H9 (cell line): ENCODE measurements around the gene MCF2L2. TPM values are rescaled to one million over a fixed set of nuclear protein-coding genes. Genes with fewer than 3 reads are reported as not detected.

Experiments used
- DNase-seq: peaks from one replicate; pipeline ENCODE4 v3.0.0-alpha.2; 2017
- H2AFZ ChIP-seq: one replicate; pipeline ENCODE4 v1.6.1; 2013; ENCODE audit warnings: mild to moderate bottlenecking, low read length, control low read depth, moderate library complexity
- H2AK5ac ChIP-seq: 2 replicates; pipeline ENCODE4 v1.6.1; 2013; ENCODE audit warnings: low read length, control low read depth, mixed read lengths; ENCODE audit not compliant: insufficient read length
- H2BK120ac ChIP-seq: one replicate; pipeline ENCODE4 v1.6.1; 2013; ENCODE audit warnings: low read depth, mild to moderate bottlenecking, low read length, control low read depth, inconsistent platforms; ENCODE audit not compliant: poor library complexity, severe bottlenecking
- H2BK12ac ChIP-seq: 2 replicates; pipeline ENCODE4 v1.6.1; 2013; ENCODE audit warnings: low read length, control low read depth, mixed read lengths, low read depth; ENCODE audit not compliant: insufficient read length
- H2BK15ac ChIP-seq: 2 replicates; pipeline ENCODE4 v1.6.1; 2013; ENCODE audit warnings: low read depth, low read length, control low read depth
- H2BK20ac ChIP-seq: one replicate; pipeline ENCODE4 v1.6.1; 2013; ENCODE audit warnings: low read depth, mild to moderate bottlenecking, low read length, control low read depth, inconsistent platforms; ENCODE audit not compliant: poor library complexity, severe bottlenecking
- H2BK5ac ChIP-seq: 2 replicates; pipeline ENCODE4 v1.6.1; 2013; ENCODE audit warnings: low read length, control low read depth, mixed read lengths; ENCODE audit not compliant: insufficient read length
- H3K14ac ChIP-seq: 2 replicates; pipeline ENCODE4 v1.6.1; 2013; ENCODE audit warnings: low read length, control low read depth; ENCODE audit not compliant: insufficient read depth
- H3K18ac ChIP-seq: 2 replicates; pipeline ENCODE4 v1.6.1; 2013; ENCODE audit warnings: low read depth, mild to moderate bottlenecking, mixed read lengths, low read length, control low read depth; ENCODE audit not compliant: insufficient read length
- H3K23ac ChIP-seq: 2 replicates; pipeline ENCODE4 v1.6.1; 2013; ENCODE audit warnings: low read length, control low read depth, mixed read lengths, low read depth; ENCODE audit not compliant: insufficient read length
- H3K23me2 ChIP-seq: 2 replicates; pipeline ENCODE4 v1.6.1; 2013; ENCODE audit warnings: low read depth, mild to moderate bottlenecking, mixed read lengths, low read length, control low read depth; ENCODE audit not compliant: insufficient read length, poor library complexity, severe bottlenecking
- H3K27ac ChIP-seq: 2 replicates; pipeline ENCODE4 v1.5.1; 2013; ENCODE audit warnings: low read length, control low read depth, mixed read lengths, low read depth; ENCODE audit not compliant: insufficient read length
- H3K27me3 ChIP-seq: 2 replicates; pipeline ENCODE4 v1.6.1; 2013; ENCODE audit warnings: low read length, control low read depth, inconsistent platforms; ENCODE audit not compliant: insufficient read depth
- H3K4ac ChIP-seq: 2 replicates; pipeline ENCODE4 v1.6.1; 2013; ENCODE audit warnings: low read depth, mild to moderate bottlenecking, control low read depth, inconsistent platforms, low read length, moderate library complexity
- H3K4me1 ChIP-seq: 2 replicates; pipeline ENCODE4 v1.6.1; 2013; ENCODE audit warnings: low read length, control low read depth, inconsistent platforms; ENCODE audit not compliant: insufficient read depth
- H3K4me2 ChIP-seq: 2 replicates; pipeline ENCODE4 v1.6.1; 2013; ENCODE audit warnings: low read length, control low read depth, mixed read lengths; ENCODE audit not compliant: insufficient read length, insufficient read depth
- H3K56ac ChIP-seq: 2 replicates; pipeline ENCODE4 v1.6.1; 2013; ENCODE audit warnings: low read depth, mild to moderate bottlenecking, mixed read lengths, low read length, control low read depth; ENCODE audit not compliant: insufficient read length
- H3K79me1 ChIP-seq: 2 replicates; pipeline ENCODE4 v1.6.1; 2013; ENCODE audit warnings: low read depth, mild to moderate bottlenecking, moderate library complexity, low read length, control low read depth, inconsistent platforms; ENCODE audit not compliant: insufficient read depth, poor library complexity, severe bottlenecking
- H3K79me2 ChIP-seq: 2 replicates; pipeline ENCODE4 v1.6.1; 2013; ENCODE audit warnings: low read length, control low read depth, inconsistent platforms; ENCODE audit not compliant: insufficient read depth
- H3K9ac ChIP-seq: 2 replicates; pipeline ENCODE4 v1.6.1; 2013; ENCODE audit warnings: low read length, control low read depth, mixed read lengths; ENCODE audit not compliant: insufficient read length; ENCODE audit errors: extremely low read depth
- H3K9me3 ChIP-seq: one replicate; pipeline ENCODE4 v1.6.1; 2013; ENCODE audit warnings: low read depth, low read length, inconsistent platforms; ENCODE audit not compliant: control insufficient read depth
- H3T11ph ChIP-seq: one replicate; pipeline ENCODE4 v1.6.1; 2013; ENCODE audit warnings: mild to moderate bottlenecking, low read length, control low read depth, inconsistent platforms
- H4K20me1 ChIP-seq: one replicate; pipeline ENCODE4 v1.6.1; 2013; ENCODE audit not compliant: control insufficient read depth, insufficient read length, insufficient read depth
- H4K5ac ChIP-seq: 2 replicates; pipeline ENCODE4 v1.6.1; 2013; ENCODE audit warnings: low read depth, mild to moderate bottlenecking, mixed read lengths, low read length, control low read depth; ENCODE audit not compliant: insufficient read length
- H4K8ac ChIP-seq: replicated peaks from 2 replicates; pipeline ENCODE4 v1.6.1; 2013; ENCODE audit warnings: low read length, control low read depth, mixed read lengths, low read depth; ENCODE audit not compliant: insufficient read length
- H4K91ac ChIP-seq: 2 replicates; pipeline ENCODE4 v1.6.1; 2013; ENCODE audit warnings: low read depth, mild to moderate bottlenecking, moderate library complexity, mixed read lengths, low read length, control low read depth; ENCODE audit not compliant: insufficient read length
- H3K27ac Mint-ChIP-seq, 3 experiments: 2 replicates in 2 of 3; 3 replicates in 1 of 3; pipeline ENCODE4 v1.8.0; 2020 to 2021; ENCODE audit warnings: mixed read lengths in 3 of 3, mild to moderate bottlenecking in 1 of 3, moderate library complexity in 1 of 3
- H3K27me3 Mint-ChIP-seq: 2 replicates; pipeline ENCODE4 v1.8.0; 2021; ENCODE audit warnings: low read depth, mild to moderate bottlenecking, moderate library complexity, mixed read lengths
- H3K36me3 Mint-ChIP-seq, 3 experiments: 2 replicates in 2 of 3; 3 replicates in 1 of 3; pipeline ENCODE4 v1.8.0; 2020 to 2021; ENCODE audit warnings: low read depth in 3 of 3, mixed read lengths in 3 of 3; ENCODE audit not compliant: insufficient read depth in 1 of 3
- H3K4me1 Mint-ChIP-seq, 2 experiments: 2 replicates each; pipeline ENCODE4 v1.8.0; 2020; ENCODE audit warnings: mixed read lengths in 2 of 2
- H3K4me3 Mint-ChIP-seq, 2 experiments: 2 replicates in 1 of 2; 3 replicates in 1 of 2; pipeline ENCODE4 v1.8.0; 2020 to 2021; ENCODE audit warnings: mild to moderate bottlenecking in 2 of 2, mixed read lengths in 2 of 2, moderate library complexity in 1 of 2
- H3K9me3 Mint-ChIP-seq, 2 experiments: 2 replicates in 1 of 2; 3 replicates in 1 of 2; pipeline ENCODE4 v1.8.0; 2020; ENCODE audit warnings: mild to moderate bottlenecking in 2 of 2, mixed read lengths in 2 of 2, moderate library complexity in 1 of 2
- CTCF ChIP-seq: fragments of 200-600 bp; sonication (generic); conservative IDR thresholded peaks from 3 replicates; pipeline ENCODE4 v1.8.0; 2021; ENCODE audit warnings: antibody characterized with exemption, mild to moderate bottlenecking
- WGBS: extraction: QIAGEN DNeasy Blood & Tissue Kit; methylation state at CpG from one replicate; pipeline ENCODE4 v1.1.7; 2013; ENCODE audit warnings: missing lambda C conversion rate, low lambda C conversion rate, mixed read lengths; ENCODE audit not compliant: insufficient read length; ENCODE audit errors: extremely low coverage; 5-methylcytosine and 5-hydroxymethylcytosine counted together
- total RNA-seq: library from RNA; stranded (reverse); gene quantifications from 2 replicates; pipeline ENCODE4 v1.2.1, GENCODE V29; 2021

MCF2L2 gene
- total RNA-seq, 1 experiment from 2014 or later, result 6.4 TPM

- no peak overlapping the region for H3K27ac ChIP-seq
- no peak overlapping the region for H3K4me2 ChIP-seq
- Mint-ChIP-seq H3K4me1 (peaks cover 9 to 12% of the 10 kb centered on the region in 2 experiments), H3K9me3 (peaks cover 0 to 7% of the 10 kb centered on the region in 2 experiments; a peak in 3 of 5 replicates), H3K27me3 (no peaks in the 10 kb centered on the region), H3K36me3 (peaks cover 0 to 6% (median 2%) of the 10 kb centered on the region in 3 experiments; a peak in 3 of 7 replicates), H3K27ac (no peak overlapping the region), H3K4me3 (no peak overlapping the region)
- H2BK20ac ChIP-seq, result no peak overlapping the region
- DNase-seq, result no peak
- H3K18ac ChIP-seq, result no peak overlapping the region
- H3K9me3 ChIP-seq, result no peaks in the 10 kb centered on the region
- H3K23me2 ChIP-seq, result no peaks in the 10 kb centered on the region
- no peak overlapping the region for H3K9ac ChIP-seq
- H3K79me1 ChIP-seq, result no peaks in the 10 kb centered on the region
- no peak overlapping the region for H3T11ph ChIP-seq
- no peak overlapping the region for H2BK5ac ChIP-seq
- no peak overlapping the region for H4K91ac ChIP-seq
- no peak overlapping the region for H2BK120ac ChIP-seq
- H2AFZ ChIP-seq, result no peak overlapping the region
- H3K14ac ChIP-seq, result no peak overlapping the region
- no peak overlapping the region for H3K23ac ChIP-seq
- no peak overlapping the region for H4K8ac ChIP-seq
- H3K4me1 ChIP-seq, result 0 out of 2 replicates have a peak, but pooled peaks cover 3% of the 10 kb centered on the region
- H3K4ac ChIP-seq, result no peak overlapping the region
- TF ChIP-seq CTCF, result no peak
- H3K79me2 ChIP-seq, result no peaks in the 10 kb centered on the region
- H2BK15ac ChIP-seq, result no peak overlapping the region
- no CpG with 5 or more reads among the region's 5 CpGs for WGBS
- no peaks in the 10 kb centered on the region for H3K27me3 ChIP-seq
- H2BK12ac ChIP-seq, result no peak overlapping the region
- H3K56ac ChIP-seq, result no peak overlapping the region
- no peak overlapping the region for H4K5ac ChIP-seq
- H4K20me1 ChIP-seq, result no peaks in the 10 kb centered on the region
- H2AK5ac ChIP-seq, result no peak overlapping the region
These were observed 218.1 kb downstream of the MCF2L2 start for GRCh38 chr3:183210341-183210740.
